Testis (tissue), 3 donors: ENCODE measurements around the gene HAUS8. TPM values are rescaled to one million over a fixed set of nuclear protein-coding genes. Genes with fewer than 3 reads are reported as not detected.

ENCODE experiments used
- DNase-seq: peaks from one replicate; pipeline ENCODE4 v3.0.0-alpha.2; 2019
- H3K27ac ChIP-seq, 2 donors: fragments of 200-600 bp; sonication (generic); one replicate each; pipeline ENCODE4 v1.5.1; 2019
- H3K27me3 ChIP-seq: fragments of 200-600 bp; sonication (generic); one replicate; pipeline ENCODE4 v1.5.1; 2019
- H3K36me3 ChIP-seq: fragments of 200-600 bp; sonication (generic); one replicate; pipeline ENCODE4 v1.5.1; 2017; ENCODE audit warnings: low read depth; ENCODE audit errors: missing control alignments
- H3K4me1 ChIP-seq: fragments of 200-600 bp; sonication (generic); one replicate; pipeline ENCODE4 v1.5.1; 2019
- H3K4me3 ChIP-seq, 2 donors: fragments of 200-600 bp; sonication (generic); one replicate each; pipeline ENCODE4 v1.5.1; 2017 to 2019
- H3K9me3 ChIP-seq: fragments of 200-600 bp; sonication (generic); one replicate; pipeline ENCODE4 v1.5.1; 2017
- CTCF ChIP-seq, 3 experiments: fragments of 450-650 bp in 2 of 3; fragments of 200-600 bp in 1 of 3; sonication (generic) in 1 of 3; IDR thresholded peaks; one replicate each; pipeline ENCODE4 v1.5.1; 2016 to 2019; ENCODE audit warnings: antibody characterized with exemption in 3 of 3, mild to moderate bottlenecking in 2 of 3, moderate library complexity in 1 of 3
- POLR2A ChIP-seq: fragments of 450-650 bp; IDR thresholded peaks from one replicate; pipeline ENCODE4 v1.6.1; 2017; ENCODE audit warnings: antibody characterized with exemption, mild to moderate bottlenecking, moderate library complexity
- WGBS, 2 donors: methylation state at CpG; one replicate each; pipeline ENCODE4 v1.1.5; 2018; 5-methylcytosine and 5-hydroxymethylcytosine counted together
- intact Hi-C: fragments of 100-400 bp; cut with DNase I; formaldehyde crosslinking; loops from one replicate; pipeline ENCODE4 v1.15.1; 2023; ENCODE audit warnings: low total_unique reads
- polyA plus RNA-seq: library from polyadenylated mRNA; stranded (reverse); fragments of 350-450 nt; fragmentation: Illumina TruSeq; extraction: RNeasy Lipid Tissue Mini Kit (QIAGEN cat#74804); gene quantifications from one replicate; pipeline ENCODE4 v1.2.3, GENCODE V29; 2014; ENCODE audit warnings: low read depth, low replicate concordance; ENCODE audit not compliant: insufficient read depth
- total RNA-seq, 2 donors: library from RNA; depleted of rRNA; stranded (reverse); fragments of >200 nt; gene quantifications; one replicate each; pipeline ENCODE4 v1.2.3, GENCODE V29; 2016

HAUS8 gene
- total and polyA plus RNA-seq, 3 donors from 2014 or later, result 20.0 to 29.7 (median 23.5) TPM

DNA sequence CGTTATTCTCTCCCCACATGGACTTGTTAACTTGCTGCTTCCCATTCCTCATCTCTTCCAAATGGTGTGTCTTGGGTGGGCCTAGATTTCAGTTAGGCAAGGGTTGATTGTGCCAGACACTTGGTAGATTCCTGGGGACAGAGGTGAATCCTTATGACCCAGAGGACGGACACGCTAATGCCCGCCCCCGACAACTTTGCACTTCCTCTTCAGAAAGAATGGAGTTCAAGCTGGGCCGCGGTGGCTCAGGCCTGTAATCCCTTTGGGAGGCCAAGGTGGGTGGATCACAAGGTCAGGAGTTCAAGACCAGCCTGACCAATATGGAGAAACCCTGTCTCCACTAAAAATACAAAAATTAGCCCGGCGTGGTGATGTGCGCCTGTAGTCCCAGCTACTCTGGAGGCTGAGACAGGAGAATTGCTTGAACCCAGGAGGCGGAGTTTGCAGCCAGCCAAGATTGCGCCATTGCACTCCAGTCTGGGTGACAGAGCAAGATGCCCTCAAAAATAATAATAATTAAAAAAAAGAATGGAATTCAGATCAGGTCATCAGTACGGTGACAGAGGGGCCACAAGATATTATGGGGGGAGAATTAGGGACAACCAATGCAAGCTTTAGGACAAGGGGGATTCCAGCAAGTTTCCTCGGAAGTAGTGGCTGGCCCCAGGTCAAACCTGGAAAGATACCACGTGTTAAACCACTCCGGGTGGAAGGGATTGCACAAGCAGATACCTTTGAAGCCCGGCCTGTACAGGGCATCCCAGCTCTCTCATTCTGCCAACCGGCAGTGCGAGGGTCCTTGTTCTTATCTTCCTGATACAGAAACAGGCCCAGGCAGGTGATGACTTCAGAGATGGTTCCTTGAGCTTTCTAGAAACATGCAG, 3.0 kb upstream of the HAUS8 start:
- no peaks in the 10 kb centered on the region for H3K27me3 ChIP-seq
- H3K4me1 ChIP-seq, result peaks cover 49% of the 10 kb centered on the region
- H3K36me3 ChIP-seq, result no peaks in the 10 kb centered on the region
- H3K27ac ChIP-seq, result peak overlapping the region; percentile 7 to 87
- H3K4me3 ChIP-seq, result no peak overlapping the region
- TF ChIP-seq POLR2A, result no peak
- TF ChIP-seq CTCF (IDR thresholded peaks at IDR 0.05), result no peak
- H3K9me3 ChIP-seq, result no peaks in the 10 kb centered on the region
- no peak for DNase-seq
- intact Hi-C loops, result loop anchor here (10.0 kb wide), 1 partner anchor 57 kb away; no protein-coding TSS in a partner anchor
- WGBS, 2 donors, result 70 to 77% methylated on average over 15 to 19 of the region's 19 CpGs

DNA sequence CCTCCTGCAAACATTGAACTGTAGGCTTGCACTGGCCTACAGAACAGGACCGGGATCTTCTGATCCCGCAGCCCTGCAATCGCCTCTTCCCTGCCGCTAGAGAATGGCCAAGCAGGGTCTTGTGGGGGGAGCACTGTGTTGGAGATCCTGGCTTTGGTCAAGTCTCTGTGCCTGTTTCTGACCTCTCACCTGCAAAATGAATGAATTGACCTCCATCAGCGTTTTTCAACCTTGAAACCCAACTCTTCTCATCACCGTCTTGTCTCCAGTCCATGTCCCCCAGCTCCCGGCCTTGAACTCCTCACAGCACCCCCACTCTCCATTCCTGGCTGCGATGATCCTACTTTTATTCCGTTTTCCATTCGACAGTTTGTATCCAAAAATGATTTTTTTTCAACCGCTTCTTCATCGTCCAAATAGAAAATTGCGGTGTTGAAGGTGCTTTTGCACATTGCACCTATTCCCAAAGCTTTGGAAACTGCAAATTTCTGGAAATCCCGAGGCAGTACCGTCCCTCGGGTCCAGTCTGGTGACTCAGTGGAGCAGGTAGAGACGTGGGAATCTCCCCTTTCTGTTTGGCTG, 2.3 kb upstream of the HAUS8 start:
- peaks cover 49% of the 10 kb centered on the region for H3K4me1 ChIP-seq
- intact Hi-C loops, result loop anchor here (10.0 kb wide), 1 partner anchor 57 kb away; no protein-coding TSS in a partner anchor

DNA sequence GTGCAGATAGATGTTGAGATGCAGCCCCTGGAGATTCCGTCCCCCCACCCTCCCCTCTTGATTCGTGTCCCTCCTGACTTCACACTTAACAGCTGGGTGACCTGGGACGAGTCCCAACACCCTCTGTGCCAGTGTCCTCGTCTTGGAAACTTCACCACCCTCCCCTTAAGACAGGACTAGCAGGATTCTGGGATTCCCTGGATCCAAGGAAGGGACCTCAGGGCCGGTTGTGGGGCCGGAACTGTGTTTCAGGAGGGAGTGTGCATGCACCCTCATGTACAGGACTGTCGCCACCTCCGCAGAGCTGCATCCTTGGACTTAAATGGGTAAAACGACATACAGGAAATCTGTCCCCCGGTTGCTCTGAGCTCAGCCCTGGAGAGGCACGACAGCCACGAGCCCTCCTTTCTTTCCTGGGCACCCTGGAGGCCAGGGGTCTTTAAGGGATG, 1.3 kb upstream of the HAUS8 start:
- H3K9me3 ChIP-seq, result no peaks in the 10 kb centered on the region
- H3K4me1 ChIP-seq, result peaks cover 40% of the 10 kb centered on the region
- 5 to 6% methylated on average over 11 to 12 of the region's 12 CpGs for WGBS, 2 donors
- no peak for DNase-seq
- H3K27me3 ChIP-seq, result no peaks in the 10 kb centered on the region
- peak overlapping the region; percentile 75 to 86 for H3K4me3 ChIP-seq
- no peak for TF ChIP-seq CTCF (IDR thresholded peaks at IDR 0.05)
- TF ChIP-seq POLR2A, result no peak
- intact Hi-C loops, result loop anchor here (10.0 kb wide), 1 partner anchor 58 kb away; no protein-coding TSS in a partner anchor
- H3K36me3 ChIP-seq, result no peaks in the 10 kb centered on the region
- H3K27ac ChIP-seq, result peak overlapping the region; percentile 73 to 88

More for the DNA sequence above, 2.3 kb upstream of the HAUS8 start:
- WGBS, 2 donors, result 53 to 73% methylated on average over 17 of the region's 17 CpGs
- peak overlapping the region; percentile 73 to 87 for H3K27ac ChIP-seq
- H3K36me3 ChIP-seq, result no peaks in the 10 kb centered on the region
- no peak for DNase-seq
- no peak for TF ChIP-seq POLR2A
- no peak for TF ChIP-seq CTCF (IDR thresholded peaks at IDR 0.05)
- peak overlapping the region in 1 of 2 donors; percentile 86 for H3K4me3 ChIP-seq
- H3K27me3 ChIP-seq, result no peaks in the 10 kb centered on the region
- H3K9me3 ChIP-seq, result no peaks in the 10 kb centered on the region

DNA sequence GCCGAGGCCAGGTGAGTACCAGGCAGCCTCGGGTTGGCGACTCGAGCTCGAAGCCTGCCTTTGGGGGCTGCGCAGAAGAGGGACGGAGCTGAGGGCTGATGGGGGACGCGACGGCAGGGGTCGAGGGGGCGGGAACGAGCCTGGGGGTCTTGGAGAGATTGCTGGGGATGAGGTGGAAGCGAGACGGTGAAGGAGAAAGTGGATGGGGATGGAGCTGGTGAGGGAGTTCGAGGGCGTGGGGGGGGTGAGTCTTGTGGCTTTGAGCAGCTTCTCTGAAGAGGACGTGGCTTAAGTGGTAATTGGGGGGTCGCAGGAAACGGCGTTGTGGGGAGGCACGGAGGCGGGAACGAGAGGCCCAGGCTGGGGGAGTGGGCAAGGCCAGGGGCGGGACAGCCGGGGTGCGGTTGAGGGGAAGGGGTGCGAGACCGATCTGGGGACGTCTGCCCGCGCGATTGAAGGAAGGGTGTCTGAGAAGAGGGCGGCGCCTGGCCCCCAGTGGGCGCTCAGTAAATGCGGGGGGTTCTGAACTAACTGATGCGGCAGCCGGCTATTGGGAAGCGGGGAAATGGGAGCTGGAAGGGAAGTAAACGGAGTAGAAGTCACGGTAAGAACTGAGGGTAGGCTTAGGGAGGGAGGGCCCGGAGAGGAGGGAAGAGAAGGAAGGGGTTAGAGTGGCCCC, 751 bp upstream of the HAUS8 start:
- intact Hi-C loops, result loop anchor here (10.0 kb wide), 1 partner anchor 59 kb away; no protein-coding TSS in a partner anchor
- H3K4me1 ChIP-seq, result peaks cover 34% of the 10 kb centered on the region

More for the DNA sequence above, 751 bp upstream of the HAUS8 start:
- Histone ChIP-seq H3K9me3 (no peaks in the 10 kb centered on the region), H3K27me3 (no peaks in the 10 kb centered on the region), H3K27ac (peak overlapping the region; percentile 73 to 88), H3K4me3 (peak overlapping the region; percentile 75 to 86), H3K36me3 (no peaks in the 10 kb centered on the region)
- TF ChIP-seq POLR2A (no peak), CTCF (IDR thresholded peaks at IDR 0.05) (no peak)
- WGBS, 2 donors, result 0 to 1% methylated on average over 40 to 42 of the region's 43 CpGs
- no peak for DNase-seq
